ENCODE results near the gene TMEM18.

DNA sequence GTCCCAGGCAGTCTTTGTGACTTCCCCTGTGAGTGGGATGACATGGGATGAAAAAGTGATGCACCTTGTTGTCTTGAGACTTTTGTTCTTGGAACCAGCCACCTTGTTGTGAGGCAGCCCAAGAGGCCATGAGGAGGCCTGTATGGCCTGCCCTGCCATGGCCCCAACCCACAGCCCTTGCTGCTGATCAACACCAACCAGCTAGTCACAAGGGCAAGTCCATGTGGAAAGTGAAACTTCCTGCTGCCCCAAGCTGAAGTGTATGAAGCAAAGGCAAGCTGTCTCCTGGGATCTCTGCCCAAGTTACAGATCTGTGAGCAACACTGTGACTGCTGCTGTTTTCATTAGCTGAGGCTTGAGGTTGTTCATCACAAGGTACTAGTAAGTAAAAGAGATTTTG is 21.6 kb downstream of the TMEM18 start:
- TF ChIP-seq POLR2A (IDR thresholded peaks at IDR 0.05; ENCODE audit: low read length), result no peak
- no peak for TF ChIP-seq GATA1 (IDR thresholded peaks at IDR 0.05; ENCODE audit: low read depth, low read length)
